ENCODE results near the gene SRGAP3.
A peak's percentile ranks its signal among the peaks of the same experiment; 100 is the strongest.

Gene SRGAP3

GRCh38 chr3:8988791-8989558 lies 260.5 kb downstream of the SRGAP3 start:
- Histone ChIP-seq H3K36me3 (ENCODE audit: control insufficient read depth in 4 of 4, insufficient read depth in 4 of 4, low read length in 3 of 4) (no peaks in the 10 kb centered on the region), H3K9me3 (ENCODE audit: control extremely low read depth in 1 of 5, control insufficient read depth in 4 of 5, insufficient read depth in 2 of 5, low read depth in 1 of 5, low read length in 4 of 5) (no peaks in the 10 kb centered on the region), H3K4me1 (ENCODE audit: control extremely low read depth in 1 of 4, control insufficient read depth in 4 of 4, insufficient read depth in 4 of 4, low read length in 3 of 4) (peaks cover 0 to 6% (median 2%) of the 10 kb centered on the region in 4 experiments), H3K4me3 (ENCODE audit: control insufficient read depth in 1 of 7, extremely low read depth in 1 of 7, insufficient read depth in 4 of 7, low read depth in 2 of 7, low read length in 6 of 7) (no peak overlapping the region), H3K27ac (ENCODE audit: insufficient read depth in 1 of 2, low read depth in 1 of 2, low read length in 2 of 2, poor library complexity in 1 of 2, severe bottlenecking in 2 of 2) (no peak overlapping the region), H3K27me3 (replicated peaks in 2 of 5; ENCODE audit: control insufficient read depth in 4 of 5, insufficient read depth in 5 of 5, low read length in 4 of 5) (no peaks in the 10 kb centered on the region)
- ChIA-PET POLR2A (no interaction called here), CTCF (interaction anchor here (0.8 to 10.0 kb wide), 11 partner anchors 9 to 314 kb away, joined by 3 to 90 read pairs (median 6); partner anchors contain the start of gene SRGAP3)
- WGBS (ENCODE audit: insufficient coverage) = 97% methylated on average over 7 of the region's 8 CpGs
- no peak for DNase-seq

- WGBS (ENCODE audit: insufficient coverage) = 88% methylated on average over 2 of the region's 2 CpGs
- Histone ChIP-seq H3K4me1 (ENCODE audit: control extremely low read depth in 1 of 4, control insufficient read depth in 4 of 4, insufficient read depth in 4 of 4, low read length in 3 of 4) (peaks cover 0 to 6% (median 2%) of the 10 kb centered on the region in 4 experiments), H3K36me3 (ENCODE audit: control insufficient read depth in 4 of 4, insufficient read depth in 4 of 4, low read length in 3 of 4) (no peaks in the 10 kb centered on the region), H3K4me3 (ENCODE audit: control insufficient read depth in 1 of 7, extremely low read depth in 1 of 7, insufficient read depth in 4 of 7, low read depth in 2 of 7, low read length in 6 of 7) (no peak overlapping the region), H3K9me3 (ENCODE audit: control extremely low read depth in 1 of 5, control insufficient read depth in 4 of 5, insufficient read depth in 2 of 5, low read depth in 1 of 5, low read length in 4 of 5) (no peaks in the 10 kb centered on the region), H3K27me3 (replicated peaks in 2 of 5; ENCODE audit: control insufficient read depth in 4 of 5, insufficient read depth in 5 of 5, low read length in 4 of 5) (no peaks in the 10 kb centered on the region), H3K27ac (ENCODE audit: insufficient read depth in 1 of 2, low read depth in 1 of 2, low read length in 2 of 2, poor library complexity in 1 of 2, severe bottlenecking in 2 of 2) (no peak overlapping the region)
- CTCF ChIA-PET = interaction anchor here (0.8 to 10.0 kb wide), 18 partner anchors 8 to 323 kb away, joined by 3 to 90 read pairs (median 6); partner anchors contain the start of gene SRGAP3
- no peak for DNase-seq
- POLR2A ChIA-PET = no interaction called here
These were observed 261.1 kb downstream of the SRGAP3 start for GRCh38 chr3:8988384-8988655.

GRCh38 chr3:8987645-8988383 lies 261.6 kb downstream of the SRGAP3 start:
- POLR2A ChIA-PET = no interaction called here
- Histone ChIP-seq H3K4me1 (ENCODE audit: control extremely low read depth in 1 of 4, control insufficient read depth in 4 of 4, insufficient read depth in 4 of 4, low read length in 3 of 4) (peaks cover 0 to 6% (median 4%) of the 10 kb centered on the region in 4 experiments), H3K27ac (ENCODE audit: insufficient read depth in 1 of 2, low read depth in 1 of 2, low read length in 2 of 2, poor library complexity in 1 of 2, severe bottlenecking in 2 of 2) (no peak overlapping the region)

GRCh38 chr3:8987226-8987625 lies 262.2 kb downstream of the SRGAP3 start:
- POLR2A ChIA-PET = interaction anchor here (0.7 kb wide), 1 partner anchor 295 kb away, joined by 3 read pairs; no protein-coding TSS in a partner anchor
- no peak for DNase-seq
- H3K27ac ChIP-seq (ENCODE audit: insufficient read depth in 1 of 2, low read depth in 1 of 2, low read length in 2 of 2, poor library complexity in 1 of 2, severe bottlenecking in 2 of 2) = no peak overlapping the region
- CTCF ChIA-PET = interaction anchor here (0.9 to 10.0 kb wide), 17 partner anchors 9 to 324 kb away, joined by 3 to 90 read pairs (median 6); partner anchors contain the start of gene SRGAP3
- peaks cover 3 to 9% (median 7%) of the 10 kb centered on the region in 4 experiments for H3K4me1 ChIP-seq (ENCODE audit: control extremely low read depth in 1 of 4, control insufficient read depth in 4 of 4, insufficient read depth in 4 of 4, low read length in 3 of 4)
- no peaks in the 10 kb centered on the region for H3K9me3 ChIP-seq (ENCODE audit: control extremely low read depth in 1 of 5, control insufficient read depth in 4 of 5, insufficient read depth in 2 of 5, low read depth in 1 of 5, low read length in 4 of 5)
- peak overlapping the region in 1 of 7 experiments; percentile 30 for H3K4me3 ChIP-seq (ENCODE audit: control insufficient read depth in 1 of 7, extremely low read depth in 1 of 7, insufficient read depth in 4 of 7, low read depth in 2 of 7, low read length in 6 of 7)
- H3K27me3 ChIP-seq (replicated peaks in 2 of 5; ENCODE audit: control insufficient read depth in 4 of 5, insufficient read depth in 5 of 5, low read length in 4 of 5) = no peaks in the 10 kb centered on the region
- no peaks in the 10 kb centered on the region for H3K36me3 ChIP-seq (ENCODE audit: control insufficient read depth in 4 of 4, insufficient read depth in 4 of 4, low read length in 3 of 4)
- 73% methylated on average over 4 of the region's 6 CpGs for WGBS (ENCODE audit: insufficient coverage)

More at GRCh38 chr3:8987645-8988383, 261.6 kb downstream of the SRGAP3 start:
- no peaks in the 10 kb centered on the region for H3K9me3 ChIP-seq (ENCODE audit: control extremely low read depth in 1 of 5, control insufficient read depth in 4 of 5, insufficient read depth in 2 of 5, low read depth in 1 of 5, low read length in 4 of 5)
- peak overlapping the region in 2 of 7 experiments; percentile 30 to 62 for H3K4me3 ChIP-seq (ENCODE audit: control insufficient read depth in 1 of 7, extremely low read depth in 1 of 7, insufficient read depth in 4 of 7, low read depth in 2 of 7, low read length in 6 of 7)
- DNase-seq = peak; percentile 64 to 87 (median 82)
- no peaks in the 10 kb centered on the region for H3K27me3 ChIP-seq (replicated peaks in 2 of 5; ENCODE audit: control insufficient read depth in 4 of 5, insufficient read depth in 5 of 5, low read length in 4 of 5)
- H3K36me3 ChIP-seq (ENCODE audit: control insufficient read depth in 4 of 4, insufficient read depth in 4 of 4, low read length in 3 of 4) = no peaks in the 10 kb centered on the region
- WGBS (ENCODE audit: insufficient coverage) = 21% methylated on average over 15 of the region's 15 CpGs
- CTCF ChIA-PET = interaction anchor here (0.8 to 10.0 kb wide), 21 partner anchors 7 to 323 kb away, joined by 3 to 90 read pairs (median 5); partner anchors contain the start of gene SRGAP3

GRCh38 chr3:8986741-8987140 lies 262.7 kb downstream of the SRGAP3 start:
- POLR2A ChIA-PET = interaction anchor here (0.7 kb wide), 1 partner anchor 295 kb away, joined by 3 read pairs; no protein-coding TSS in a partner anchor

GRCh38 chr3:8985876-8986275 lies 263.6 kb downstream of the SRGAP3 start:
- CTCF ChIA-PET = interaction anchor here (1.1 to 10.0 kb wide), 5 partner anchors 9 to 317 kb away, joined by 3 to 90 read pairs (median 14); no protein-coding TSS in a partner anchor
- WGBS (ENCODE audit: insufficient coverage) = 96% methylated on average over 8 of the region's 9 CpGs

More at GRCh38 chr3:8986741-8987140, 262.7 kb downstream of the SRGAP3 start:
- no peak for DNase-seq
- 100% methylated on average over 5 of the region's 6 CpGs for whole genome bisulfite sequencing (ENCODE audit: insufficient coverage)
- no peak overlapping the region for H3K4me3 ChIP-seq (ENCODE audit: control insufficient read depth in 1 of 7, extremely low read depth in 1 of 7, insufficient read depth in 4 of 7, low read depth in 2 of 7, low read length in 6 of 7)
- no peaks in the 10 kb centered on the region for H3K9me3 ChIP-seq (ENCODE audit: control extremely low read depth in 1 of 5, control insufficient read depth in 4 of 5, insufficient read depth in 2 of 5, low read depth in 1 of 5, low read length in 4 of 5)
- H3K27me3 ChIP-seq (replicated peaks in 2 of 5; ENCODE audit: control insufficient read depth in 4 of 5, insufficient read depth in 5 of 5, low read length in 4 of 5) = no peaks in the 10 kb centered on the region
- peaks cover 5 to 9% (median 8%) of the 10 kb centered on the region in 4 experiments for H3K4me1 ChIP-seq (ENCODE audit: control extremely low read depth in 1 of 4, control insufficient read depth in 4 of 4, insufficient read depth in 4 of 4, low read length in 3 of 4)
- CTCF ChIA-PET = interaction anchor here (1.0 to 10.0 kb wide), 10 partner anchors 8 to 316 kb away, joined by 3 to 90 read pairs (median 8); partner anchors contain the start of gene SRGAP3
- no peak overlapping the region for H3K27ac ChIP-seq (ENCODE audit: insufficient read depth in 1 of 2, low read depth in 1 of 2, low read length in 2 of 2, poor library complexity in 1 of 2, severe bottlenecking in 2 of 2)
- H3K36me3 ChIP-seq (ENCODE audit: control insufficient read depth in 4 of 4, insufficient read depth in 4 of 4, low read length in 3 of 4) = no peaks in the 10 kb centered on the region

More at GRCh38 chr3:8985876-8986275, 263.6 kb downstream of the SRGAP3 start:
- Histone ChIP-seq H3K36me3 (ENCODE audit: control insufficient read depth in 4 of 4, insufficient read depth in 4 of 4, low read length in 3 of 4) (no peaks in the 10 kb centered on the region), H3K9me3 (ENCODE audit: control extremely low read depth in 1 of 5, control insufficient read depth in 4 of 5, insufficient read depth in 2 of 5, low read depth in 1 of 5, low read length in 4 of 5) (no peaks in the 10 kb centered on the region), H3K27ac (ENCODE audit: insufficient read depth in 1 of 2, low read depth in 1 of 2, low read length in 2 of 2, poor library complexity in 1 of 2, severe bottlenecking in 2 of 2) (no peak overlapping the region), H3K4me1 (ENCODE audit: control extremely low read depth in 1 of 4, control insufficient read depth in 4 of 4, insufficient read depth in 4 of 4, low read length in 3 of 4) (peaks cover 5 to 13% (median 8%) of the 10 kb centered on the region in 4 experiments), H3K4me3 (ENCODE audit: control insufficient read depth in 1 of 7, extremely low read depth in 1 of 7, insufficient read depth in 4 of 7, low read depth in 2 of 7, low read length in 6 of 7) (no peak overlapping the region), H3K27me3 (replicated peaks in 2 of 5; ENCODE audit: control insufficient read depth in 4 of 5, insufficient read depth in 5 of 5, low read length in 4 of 5) (no peaks in the 10 kb centered on the region)
- DNase-seq = no peak
- POLR2A ChIA-PET = no interaction called here

All from common myeloid progenitor, CD34-positive (primary cell).